CD4-positive, alpha-beta T cell treated with Interleukin-17A for 4 hours (primary cell): ENCODE measurements around the gene ZBTB6.

Experiments used
- DNase-seq: peaks from one replicate; pipeline ENCODE4 v3.0.0-alpha.2; 2020; ENCODE audit warnings: mixed read lengths

The ZBTB6 gene, protein sequence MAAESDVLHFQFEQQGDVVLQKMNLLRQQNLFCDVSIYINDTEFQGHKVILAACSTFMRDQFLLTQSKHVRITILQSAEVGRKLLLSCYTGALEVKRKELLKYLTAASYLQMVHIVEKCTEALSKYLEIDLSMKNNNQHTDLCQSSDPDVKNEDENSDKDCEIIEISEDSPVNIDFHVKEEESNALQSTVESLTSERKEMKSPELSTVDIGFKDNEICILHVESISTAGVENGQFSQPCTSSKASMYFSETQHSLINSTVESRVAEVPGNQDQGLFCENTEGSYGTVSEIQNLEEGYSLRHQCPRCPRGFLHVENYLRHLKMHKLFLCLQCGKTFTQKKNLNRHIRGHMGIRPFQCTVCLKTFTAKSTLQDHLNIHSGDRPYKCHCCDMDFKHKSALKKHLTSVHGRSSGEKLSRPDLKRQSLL

DNA sequence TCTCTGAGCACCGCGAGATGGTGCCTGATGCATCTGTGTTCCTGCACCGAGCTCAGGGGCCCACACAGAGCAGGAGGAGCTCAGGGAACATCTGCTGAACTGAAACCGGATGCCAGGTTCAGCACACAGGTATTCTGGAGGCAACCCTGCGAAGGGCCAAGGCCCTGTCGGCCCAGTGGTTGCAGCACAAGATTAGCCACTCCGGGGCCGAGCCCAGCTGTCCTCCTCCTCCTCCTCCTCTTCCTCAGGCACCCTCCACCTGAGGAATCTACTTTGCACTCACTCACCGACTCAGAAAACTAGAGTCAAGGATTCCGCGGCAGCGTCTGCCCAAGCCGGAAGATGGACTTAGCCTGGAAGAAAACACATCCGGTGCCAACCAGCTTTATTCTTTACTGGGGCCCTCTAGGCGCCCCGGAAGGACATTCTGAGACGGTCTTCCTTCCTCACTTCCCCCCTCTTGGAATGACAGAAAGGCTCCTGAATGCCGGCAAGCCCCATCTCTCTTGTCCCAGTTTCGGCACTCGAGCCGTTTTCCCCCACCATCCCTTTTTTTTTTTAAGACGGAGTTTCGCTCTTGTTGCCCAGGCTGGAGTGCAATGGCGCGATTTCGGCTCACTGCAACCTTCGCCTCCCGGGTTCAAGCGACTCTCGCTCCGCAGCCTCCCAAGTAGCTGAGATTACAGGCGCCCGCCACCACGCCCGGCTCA lies at the start of gene ZBTB6:
Gene ZBTB6 (minus strand): TSS at position 360 of the 710 bp plus-strand sequence. CDS start 1,251 bp downstream, outside the sequence.
- peak; percentile 70 for DNase-seq

DNA sequence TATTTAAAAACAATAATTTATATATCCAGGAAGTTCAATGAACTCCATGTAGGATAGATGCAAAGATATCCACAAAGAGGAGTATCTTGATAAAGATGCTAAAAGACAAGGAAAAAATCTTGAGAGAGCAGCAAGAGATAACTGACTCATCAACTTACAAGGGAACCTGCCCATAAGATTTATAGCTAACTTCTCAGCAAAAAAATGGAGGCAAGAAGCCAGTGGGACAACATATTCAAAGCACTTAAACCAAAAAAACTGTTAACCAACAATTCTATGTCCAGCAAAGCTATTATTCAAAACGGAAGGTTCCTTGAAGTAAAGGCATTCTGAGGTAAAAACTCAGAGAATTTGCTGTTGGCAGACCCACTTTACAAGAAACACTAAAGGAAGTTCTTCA lies 48.0 kb upstream of the ZBTB6 start:
- no peak for DNase-seq

DNA sequence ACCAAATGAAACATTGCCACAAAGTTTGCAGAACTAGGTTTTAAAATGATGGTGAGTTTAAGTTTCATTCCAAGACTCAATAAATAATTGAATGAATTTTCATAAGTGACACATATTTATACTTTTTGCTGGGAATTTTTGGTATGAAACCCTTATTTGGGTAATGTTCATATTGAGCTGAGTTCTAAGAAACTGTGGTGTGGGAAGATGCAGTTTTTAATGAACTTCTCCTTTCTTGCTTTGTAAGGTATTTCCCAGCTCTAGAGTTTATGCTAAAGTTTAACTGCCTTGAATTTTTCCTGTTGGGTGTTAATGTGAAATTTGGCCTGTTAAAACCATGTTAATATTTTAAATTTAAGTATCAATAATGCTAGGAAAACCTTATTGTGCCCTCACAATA lies 42.8 kb upstream of the ZBTB6 start:
- no peak for DNase-seq

DNA sequence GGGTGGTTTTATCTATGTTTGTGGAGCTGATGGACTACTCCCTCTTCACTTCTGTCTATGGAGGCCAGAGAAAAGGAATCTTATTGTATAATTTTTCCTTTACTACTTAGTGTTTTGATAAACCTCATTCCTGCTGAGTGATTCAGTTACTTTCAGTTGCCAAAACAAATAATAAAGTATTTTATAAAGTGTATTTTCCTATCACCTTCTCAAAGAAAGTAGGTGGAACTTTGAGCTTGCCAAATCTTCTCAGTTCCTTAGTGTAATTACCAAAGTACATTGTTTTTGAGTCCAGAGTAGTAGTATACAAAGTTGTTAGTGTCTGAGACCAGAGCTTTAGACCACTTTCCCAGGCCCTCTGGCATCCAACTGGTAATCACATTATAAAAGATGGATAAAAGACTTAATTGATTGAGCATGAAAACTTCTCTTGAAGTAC lies 41.1 kb upstream of the ZBTB6 start:
- no peak for DNase-seq

DNA sequence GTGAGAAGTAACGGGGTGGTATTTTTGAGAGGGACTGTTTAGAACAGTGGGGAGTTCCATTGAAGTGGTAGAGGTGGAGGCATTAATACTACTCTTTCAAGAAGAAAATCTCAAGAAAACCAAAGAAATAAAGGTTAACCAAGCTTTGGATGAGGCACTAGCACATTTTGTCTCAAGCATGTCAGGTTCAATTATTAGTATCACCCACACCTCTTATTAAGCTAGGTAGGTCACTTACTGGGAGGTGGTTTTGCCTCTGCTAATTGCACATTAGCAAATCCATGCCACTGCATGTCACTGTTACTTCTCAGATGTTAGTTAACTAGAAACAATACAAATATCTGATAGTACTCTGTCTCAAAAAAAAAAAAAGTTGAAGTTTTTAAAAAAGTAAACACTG lies 37.9 kb upstream of the ZBTB6 start:
- DNase-seq, result no peak

DNA sequence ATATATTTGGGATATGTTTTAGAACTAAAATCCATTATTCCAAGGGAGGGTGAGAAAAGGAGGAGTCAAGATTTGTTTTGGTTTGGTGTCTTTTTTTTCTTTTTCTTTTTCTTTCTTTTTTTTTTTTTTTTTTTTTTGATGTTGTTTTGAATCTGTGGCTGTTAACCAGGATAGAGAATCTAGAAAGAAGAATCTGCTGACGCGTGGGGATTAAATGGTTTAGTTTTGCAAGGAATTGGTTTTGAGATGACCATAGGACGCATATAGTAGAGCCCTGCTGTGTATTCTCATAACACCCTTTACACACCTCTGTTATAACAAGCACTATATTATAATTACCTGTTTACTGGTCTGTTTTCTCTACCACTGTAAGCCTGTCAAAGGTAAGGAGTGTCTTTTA lies 37.1 kb upstream of the ZBTB6 start:
- no peak for DNase-seq

DNA sequence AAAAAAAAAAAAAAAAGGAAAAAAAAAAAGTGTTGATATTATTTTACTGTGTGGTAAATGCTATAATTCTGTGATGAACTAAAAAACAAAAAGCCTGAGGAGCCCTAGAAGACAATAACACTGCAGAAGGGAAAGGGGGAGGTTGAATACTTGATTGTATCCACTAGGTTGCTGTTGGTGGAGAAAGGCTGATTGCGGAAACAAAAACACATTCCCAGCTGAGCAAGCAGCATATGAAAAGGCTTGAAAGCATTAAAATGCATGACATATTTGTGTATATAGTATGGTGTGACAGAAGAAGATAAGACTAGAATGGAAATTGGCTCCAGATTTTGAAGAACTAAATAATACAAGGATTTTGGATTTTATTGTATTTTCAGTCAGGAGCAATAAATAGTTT lies 36.6 kb upstream of the ZBTB6 start:
- no peak for DNase-seq

DNA sequence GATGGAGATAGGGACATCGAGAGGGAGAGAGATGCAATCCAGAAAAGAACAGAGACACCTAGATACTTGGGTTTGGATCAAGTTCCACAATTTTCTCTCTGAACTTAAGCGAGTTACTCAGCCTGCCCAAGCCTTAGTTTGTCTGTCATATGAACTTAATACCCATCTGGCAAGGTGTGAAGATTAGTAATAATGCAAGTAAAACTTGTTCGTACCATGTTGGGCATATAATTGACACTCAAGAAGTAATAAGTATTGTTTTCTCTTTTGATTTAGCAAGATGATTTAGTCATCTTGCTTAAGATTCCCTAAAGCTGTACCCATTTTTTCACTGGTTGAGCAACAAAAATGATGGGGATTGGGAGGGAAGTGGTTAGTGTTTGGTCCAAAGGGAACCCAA lies 35.2 kb upstream of the ZBTB6 start:
- no peak for DNase-seq

DNA sequence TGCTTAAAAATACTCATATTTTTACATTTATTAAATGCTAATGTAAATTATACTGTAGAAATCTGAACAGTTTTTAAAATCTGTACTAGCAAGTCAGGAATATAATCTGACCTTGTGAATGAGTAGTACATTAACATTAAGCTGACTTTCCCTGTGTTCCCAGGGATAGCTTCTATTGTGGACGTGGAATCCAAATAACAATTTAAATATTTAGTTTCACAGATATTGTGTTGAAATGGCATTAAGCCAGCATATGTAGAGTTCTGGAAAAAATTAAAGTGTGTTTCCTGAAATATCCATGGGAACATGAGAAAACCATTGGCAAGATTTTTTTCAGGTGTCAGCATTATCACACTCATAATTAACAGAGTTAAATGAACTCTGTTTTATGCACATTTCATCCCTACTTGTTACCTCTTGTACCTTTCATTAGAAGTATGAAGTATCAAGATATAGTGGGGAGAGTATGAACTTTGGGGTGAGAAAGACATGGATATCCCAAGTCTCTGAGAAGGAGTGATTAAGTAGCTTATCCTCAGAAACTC lies 33.4 kb upstream of the ZBTB6 start:
- no peak for DNase-seq

DNA sequence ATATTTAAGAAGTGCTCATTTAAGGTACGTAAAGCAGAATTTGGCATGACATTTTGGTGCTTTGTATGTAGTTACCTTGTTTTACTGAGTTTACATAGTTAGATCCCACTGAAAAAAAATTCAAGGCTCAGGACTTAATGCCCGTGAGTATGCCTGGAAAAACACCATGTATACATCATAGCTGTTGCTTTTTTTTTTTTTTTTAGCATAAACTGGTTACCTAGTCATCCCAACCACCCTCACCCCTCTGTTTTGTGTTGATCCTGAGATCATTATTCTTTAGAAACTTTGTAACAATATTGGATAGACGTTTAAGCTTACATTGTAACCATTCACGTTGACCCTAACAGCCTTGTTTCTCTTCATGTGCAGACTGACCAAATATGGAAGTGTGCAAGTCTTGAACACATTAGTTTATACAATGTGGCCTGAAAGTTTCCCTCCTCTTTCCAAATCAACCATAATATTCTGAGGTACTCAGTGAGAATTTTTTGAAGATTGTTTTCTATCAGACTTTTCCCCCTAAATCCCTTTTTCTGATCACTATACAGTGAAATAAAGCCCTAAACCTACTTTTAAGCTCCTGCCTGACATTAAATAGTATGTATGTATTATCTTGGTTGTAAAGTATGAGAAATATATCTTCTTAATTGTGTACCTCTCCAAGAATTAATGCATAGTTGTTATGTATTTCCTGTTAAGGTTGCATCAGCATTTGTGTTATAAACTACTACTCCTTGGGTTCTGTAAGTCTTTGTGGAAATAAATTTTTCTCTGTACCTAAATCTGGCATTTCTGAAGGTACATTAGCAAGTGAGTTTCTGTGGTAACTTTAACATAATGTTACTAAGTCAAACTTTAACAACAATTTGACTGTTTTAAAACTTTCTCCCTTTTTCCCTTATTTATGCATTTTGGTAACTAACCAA lies 32.1 kb upstream of the ZBTB6 start:
- DNase-seq, result no peak

DNA sequence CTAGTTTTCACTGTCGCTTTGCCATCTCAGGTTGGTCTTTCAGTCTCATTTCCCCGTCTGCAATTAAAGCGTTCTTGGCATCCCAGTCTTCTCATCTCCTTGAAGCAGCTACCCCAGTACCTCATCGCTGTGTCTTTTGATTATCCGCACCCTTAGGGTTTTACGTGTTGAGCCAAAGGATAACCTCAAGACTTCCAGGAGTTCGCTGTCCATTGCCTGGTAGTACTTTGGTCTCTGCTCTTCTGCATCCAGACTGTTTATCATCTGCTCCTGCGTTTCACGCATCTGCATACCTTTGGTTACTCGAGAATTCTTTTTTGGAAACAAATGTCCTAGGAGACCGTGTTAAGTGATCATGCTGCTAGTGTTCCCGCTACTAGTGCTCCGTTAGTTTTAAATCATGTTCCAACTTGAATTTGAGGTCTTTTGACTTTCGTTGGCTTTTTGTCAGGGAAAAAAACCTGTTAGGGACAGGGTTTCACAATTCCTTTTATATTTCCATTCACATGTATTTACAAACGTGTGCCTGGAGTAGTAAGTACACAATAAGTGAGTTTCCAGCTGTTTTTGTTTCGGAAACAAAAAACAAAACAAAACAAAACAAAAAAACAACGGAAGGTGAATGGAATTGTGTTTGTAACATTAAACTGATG lies 28.6 kb upstream of the ZBTB6 start:
- no peak for DNase-seq

DNA sequence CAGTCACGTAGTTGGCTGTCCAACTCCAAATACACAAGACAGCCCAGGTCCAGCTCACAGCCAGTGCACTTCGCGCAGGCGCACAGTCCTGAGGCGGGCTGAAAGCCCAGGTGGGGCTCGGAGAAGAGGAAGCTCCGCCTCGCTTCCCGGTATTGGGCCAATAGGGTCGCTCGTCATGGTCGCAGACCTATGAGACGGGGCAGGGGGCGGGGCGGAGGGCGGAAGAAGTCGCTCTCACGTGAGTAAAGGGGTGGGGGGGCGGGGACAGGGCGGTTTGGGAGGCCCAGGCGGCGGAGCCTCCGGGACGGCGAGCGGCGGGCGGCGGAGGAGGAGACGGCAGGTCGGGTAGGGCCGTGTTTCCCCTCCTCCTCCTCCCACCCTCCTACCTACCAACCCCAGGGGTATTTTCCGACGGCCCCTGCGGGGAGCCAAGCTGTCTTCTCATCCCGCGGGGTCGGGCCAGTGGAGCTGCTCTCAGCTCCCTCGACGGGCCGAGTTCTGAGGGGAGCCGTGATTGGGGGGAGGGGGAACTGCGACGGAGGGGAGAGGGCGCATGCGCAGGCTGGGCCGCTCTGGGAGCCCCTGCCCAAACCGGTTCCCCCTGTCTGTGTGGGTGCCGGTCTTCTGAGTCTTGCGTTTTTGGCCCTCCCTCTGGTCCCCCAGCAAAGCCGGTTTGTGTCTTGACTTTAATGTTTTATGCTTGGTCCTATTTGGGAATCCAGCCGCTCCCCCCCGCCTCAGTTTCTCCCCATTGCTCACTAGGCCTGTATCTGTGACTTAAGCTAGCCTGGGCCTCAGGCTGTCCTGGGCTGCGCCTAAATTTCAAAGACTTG lies 27.8 kb upstream of the ZBTB6 start, which contains the start of gene RABGAP1:
Gene RABGAP1 (plus strand): TSS at position 272 of the 833 bp plus-strand sequence. CDS start 16,040 bp downstream, outside the sequence.
- peak; percentile 99 for DNase-seq

DNA sequence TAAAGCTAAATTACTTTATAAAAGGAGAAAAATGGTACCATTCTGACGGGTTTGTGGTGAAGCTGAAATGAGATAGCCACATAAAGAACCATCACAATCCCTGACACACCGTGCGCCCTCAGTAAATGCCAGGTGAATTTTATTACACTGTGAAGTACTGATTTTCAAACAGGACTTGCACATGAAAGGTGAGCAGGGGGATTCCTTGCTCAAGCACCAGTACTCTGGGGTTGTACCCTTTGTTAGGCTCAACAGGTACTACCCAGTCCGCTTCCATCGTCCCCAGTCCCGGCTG lies 27.3 kb upstream of the ZBTB6 start:
- DNase-seq, result no peak

DNA sequence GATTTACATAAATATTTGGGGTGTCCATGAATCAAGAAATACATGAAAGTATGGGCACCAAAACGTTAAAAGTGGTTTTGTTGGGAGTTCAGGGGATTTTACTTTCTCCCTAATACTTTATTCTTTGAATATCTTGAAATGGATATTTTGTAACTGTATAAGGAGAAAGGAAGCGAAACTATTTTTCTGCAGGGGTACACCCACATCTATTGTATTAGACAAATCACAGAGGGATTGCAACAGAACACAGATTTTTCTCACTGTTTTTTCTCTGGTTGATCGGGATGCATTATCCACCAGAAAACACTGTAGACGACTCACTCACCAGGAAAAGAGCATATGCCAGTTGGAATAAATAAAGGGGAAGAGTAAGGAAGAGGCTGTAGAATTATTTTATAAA lies 26.5 kb upstream of the ZBTB6 start:
- DNase-seq, result no peak

DNA sequence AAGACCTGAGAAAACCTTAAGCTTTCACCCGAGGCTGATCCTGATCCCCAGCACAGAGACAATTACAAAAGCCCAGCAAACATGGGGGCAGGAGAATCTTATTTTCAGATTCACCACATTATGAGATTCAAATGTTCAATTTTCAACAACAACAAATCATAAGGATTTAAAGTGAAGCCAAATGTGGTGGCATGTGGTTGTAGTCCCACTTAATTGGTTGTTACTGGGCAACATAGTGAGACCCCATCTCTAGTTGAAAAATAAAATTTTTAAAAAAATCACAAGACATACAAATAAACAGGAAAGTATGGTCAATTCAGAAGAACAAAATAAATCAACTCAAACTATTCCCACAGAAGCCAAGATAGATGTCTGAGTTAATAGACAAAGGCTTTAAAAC lies 23.8 kb upstream of the ZBTB6 start:
- no peak for DNase-seq

DNA sequence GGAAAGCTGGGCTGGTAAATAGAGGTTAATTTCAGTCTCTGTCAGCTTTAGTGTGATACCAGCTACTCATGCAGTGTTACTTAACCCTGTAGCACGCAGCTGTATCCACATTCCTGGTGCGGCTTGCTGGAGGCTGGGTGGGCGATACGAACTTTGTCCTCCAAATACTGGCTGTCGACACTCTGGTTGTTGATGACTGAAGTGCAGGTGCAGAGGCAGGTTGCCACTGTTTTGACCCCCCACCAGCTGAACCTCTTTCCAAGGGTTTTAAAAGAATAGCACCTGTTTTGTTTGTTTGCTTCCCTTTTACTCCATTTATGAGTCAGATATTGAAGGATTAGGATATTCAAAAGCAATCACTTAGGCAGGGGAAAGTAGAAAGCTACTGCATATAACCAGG lies 23.3 kb upstream of the ZBTB6 start:
- DNase-seq, result no peak

DNA sequence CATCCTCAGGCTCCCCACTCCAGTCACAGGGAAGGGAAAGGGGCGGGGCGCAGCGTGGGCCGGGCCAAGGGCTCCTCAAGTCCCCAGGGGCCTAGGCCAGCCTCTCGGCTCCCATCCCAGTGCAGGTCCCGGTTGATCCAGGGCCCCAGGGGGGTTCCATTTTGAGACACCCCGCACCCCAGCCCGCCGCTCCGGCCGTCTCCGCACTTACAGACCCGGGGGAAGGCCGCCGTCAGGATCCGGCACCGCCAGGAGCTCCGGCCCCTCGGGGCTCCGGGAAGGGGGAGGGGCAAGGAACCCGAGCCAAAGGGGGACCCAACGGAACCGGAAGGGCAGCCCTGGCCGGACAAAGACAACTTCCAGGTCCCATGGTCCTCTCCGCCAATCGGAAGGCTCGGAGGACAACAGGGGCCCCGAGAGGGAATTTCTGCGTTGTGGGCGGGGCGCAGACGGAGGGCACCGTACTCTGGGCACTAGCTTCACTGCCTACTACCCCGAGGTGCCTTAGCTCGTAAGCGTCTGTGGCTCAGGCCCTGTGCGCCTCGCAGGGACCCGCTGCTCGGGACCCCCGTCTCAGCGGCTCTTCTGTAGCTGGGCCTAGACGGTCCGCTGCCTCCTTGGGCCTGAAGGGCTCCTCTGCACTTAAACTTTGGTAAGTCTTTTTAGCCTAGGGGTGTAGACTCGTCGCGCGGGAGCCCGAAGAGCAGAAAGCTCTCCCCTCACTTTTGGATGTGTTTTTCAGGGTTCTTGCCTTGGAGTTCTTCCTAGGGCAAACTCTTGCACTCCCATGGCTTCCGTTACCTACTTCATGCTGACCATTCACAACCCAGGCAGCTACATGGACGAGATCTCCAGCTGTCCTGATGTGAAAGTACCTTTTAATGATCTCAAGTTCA lies 18.4 kb upstream of the ZBTB6 start, which contains the start of gene ZBTB26:
Gene ZBTB26 (minus strand): TSS at position 287 of the 896 bp plus-strand sequence. CDS start 11,578 bp downstream, outside the sequence.
- DNase-seq, result peak; percentile 90

DNA sequence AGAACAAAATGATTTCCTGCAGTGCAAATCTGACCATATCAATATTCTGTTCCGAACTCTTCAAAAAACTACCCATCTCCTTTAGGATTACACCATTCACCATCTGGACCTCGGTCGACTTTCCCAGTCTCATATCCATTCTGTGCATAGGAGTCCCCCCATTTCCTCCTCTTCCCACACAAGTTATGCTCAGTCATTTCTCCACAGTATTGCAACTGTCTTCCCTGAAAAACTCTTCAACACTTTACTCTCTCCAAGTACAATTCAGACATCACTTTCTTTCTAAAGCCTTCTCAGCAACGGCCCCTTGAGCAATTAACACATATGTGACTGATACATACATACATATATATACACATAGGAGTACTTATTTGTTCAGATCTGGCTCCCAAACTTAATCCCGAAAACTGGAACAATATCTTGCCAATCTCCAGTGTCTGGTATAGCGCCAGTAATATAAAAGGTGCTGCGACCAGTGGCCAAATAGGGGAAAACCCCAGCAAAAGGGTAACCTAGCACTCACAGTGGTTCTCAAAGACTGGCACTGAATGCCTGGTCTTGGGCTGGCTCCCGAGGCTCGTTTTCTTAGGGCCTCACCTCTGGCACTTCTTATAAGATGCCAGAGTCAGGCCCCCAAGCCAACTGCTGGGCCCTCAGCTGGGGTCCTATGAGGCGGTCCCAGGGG lies 17.6 kb upstream of the ZBTB6 start:
- no peak for DNase-seq

DNA sequence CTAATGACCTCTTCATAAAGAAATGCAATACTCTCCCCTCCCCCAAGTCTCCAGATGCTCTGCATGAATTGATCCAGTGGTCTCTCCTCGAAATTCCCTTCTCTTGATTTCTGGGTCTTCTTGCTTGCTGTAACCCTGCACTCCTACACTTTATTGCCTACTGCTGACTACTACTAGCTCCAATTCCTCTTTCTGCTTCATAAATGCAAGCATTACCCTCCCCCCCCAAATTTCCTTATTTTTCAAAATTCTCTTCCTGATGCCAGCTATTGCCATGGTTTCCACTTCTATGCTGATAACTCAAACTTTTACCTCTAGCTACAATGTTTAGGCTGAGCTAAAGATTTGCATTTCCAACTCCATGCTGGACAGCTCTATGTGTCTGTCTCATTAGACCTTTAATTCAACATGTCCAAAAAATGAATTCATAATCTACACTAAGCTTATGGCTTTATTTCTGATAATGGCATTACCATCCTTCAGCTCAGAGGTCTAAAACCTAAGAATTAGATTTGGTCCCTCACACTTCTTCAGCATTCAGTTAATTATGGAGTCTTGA lies 16.8 kb upstream of the ZBTB6 start:
- DNase-seq, result no peak
